Adrenal gland (tissue), 5 donors: ENCODE measurements around the gene AGTPBP1.

Experiments
- POLR2A ChIP-seq, 2 donors: fragments of 450-650 bp; IDR thresholded peaks; one replicate each; pipeline ENCODE4 v1.6.1; 2017; ENCODE audit warnings: antibody characterized with exemption in 2 of 2, mild to moderate bottlenecking in 2 of 2, moderate library complexity in 1 of 2
- TF ChIP-seq, protein P1 (sequence below), 6 experiments: fragments of 450-650 bp in 4 of 6; fragments of 200-600 bp in 2 of 6; sonication (generic) in 1 of 6; IDR thresholded peaks; 1 replicate in 5 of 6; 2 replicates in 1 of 6; pipeline versions ENCODE4 v1.5.1 to v1.8.0; 2016 to 2021; ENCODE audit warnings: antibody characterized with exemption in 6 of 6, mild to moderate bottlenecking in 2 of 6, moderate library complexity in 1 of 6
- donor health status: DM: no; HTN: no; CAD: no.

- no peak for TF ChIP-seq POLR2A (IDR thresholded peaks at IDR 0.05)
- TF ChIP-seq, protein P1, sequence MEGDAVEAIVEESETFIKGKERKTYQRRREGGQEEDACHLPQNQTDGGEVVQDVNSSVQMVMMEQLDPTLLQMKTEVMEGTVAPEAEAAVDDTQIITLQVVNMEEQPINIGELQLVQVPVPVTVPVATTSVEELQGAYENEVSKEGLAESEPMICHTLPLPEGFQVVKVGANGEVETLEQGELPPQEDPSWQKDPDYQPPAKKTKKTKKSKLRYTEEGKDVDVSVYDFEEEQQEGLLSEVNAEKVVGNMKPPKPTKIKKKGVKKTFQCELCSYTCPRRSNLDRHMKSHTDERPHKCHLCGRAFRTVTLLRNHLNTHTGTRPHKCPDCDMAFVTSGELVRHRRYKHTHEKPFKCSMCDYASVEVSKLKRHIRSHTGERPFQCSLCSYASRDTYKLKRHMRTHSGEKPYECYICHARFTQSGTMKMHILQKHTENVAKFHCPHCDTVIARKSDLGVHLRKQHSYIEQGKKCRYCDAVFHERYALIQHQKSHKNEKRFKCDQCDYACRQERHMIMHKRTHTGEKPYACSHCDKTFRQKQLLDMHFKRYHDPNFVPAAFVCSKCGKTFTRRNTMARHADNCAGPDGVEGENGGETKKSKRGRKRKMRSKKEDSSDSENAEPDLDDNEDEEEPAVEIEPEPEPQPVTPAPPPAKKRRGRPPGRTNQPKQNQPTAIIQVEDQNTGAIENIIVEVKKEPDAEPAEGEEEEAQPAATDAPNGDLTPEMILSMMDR (IDR thresholded peaks at IDR 0.05) = no peak
Observed at GRCh38 chr9:85658716-85659115, 83.0 kb downstream of the AGTPBP1 start.
